ENCODE measurements around the gene ARHGAP45.

GRCh38 chr19:1066251-1066747 lies 668 bp upstream of the ARHGAP45 start:
- TF ChIP-seq CTCF (IDR thresholded peaks at IDR 0.05) = no peak
- TF ChIP-seq POLR2A (IDR thresholded peaks at IDR 0.05) = no peak
- no peak for TF ChIP-seq EP300 (IDR thresholded peaks at IDR 0.05)

All from tibial nerve (tissue), 4 donors.